GM19438 (cell line): ENCODE data around the gene TNP2.
"Not testable (repeated sequence)": the region's sequence is repeated elsewhere in the genome, so short reads cannot be mapped to it uniquely, and the experiment has no call there.

ENCODE experiments used
- ATAC-seq: cut with Tn5 transposase; IDR thresholded peaks from one replicate; pipeline ENCODE4 v1.9.1; 2021; ENCODE audit warnings: low read depth; ENCODE audit not compliant: unreplicated experiment

Gene TNP2

GRCh38 chr16:11225677-11226549, 43.2 kb downstream of the TNP2 start:
- no peak for ATAC-seq

- peak; percentile 77 for ATAC-seq
Measured at GRCh38 chr16:11224894-11225676, 44.0 kb downstream of the TNP2 start.

GRCh38 chr16:11224096-11224893, 44.8 kb downstream of the TNP2 start:
- ATAC-seq, result peak; percentile 53

- ATAC-seq, result not testable (repeated sequence)
Measured at GRCh38 chr16:11220507-11220906, 48.6 kb downstream of the TNP2 start.

DNA sequence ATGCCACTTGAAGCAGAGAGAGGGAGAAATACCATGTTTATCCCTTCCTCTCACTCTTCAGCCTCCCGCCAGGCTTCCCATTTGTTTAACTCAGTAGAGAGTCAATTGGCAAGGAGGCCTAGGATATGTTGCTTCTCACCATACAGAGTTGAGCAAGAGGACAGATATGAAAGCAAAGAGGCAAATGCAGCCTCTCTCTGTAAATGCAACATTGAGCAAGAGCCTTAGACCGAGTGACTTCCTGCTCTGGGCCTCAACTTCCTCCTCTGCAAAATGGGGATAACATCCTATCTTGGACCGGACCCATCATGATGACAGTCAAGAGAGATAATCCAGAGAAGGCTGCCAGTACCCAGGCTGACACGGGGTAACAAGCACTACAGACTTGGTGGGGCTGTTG, 49.9 kb downstream of the TNP2 start:
- ATAC-seq, result no peak

GRCh38 chr16:11218604-11218962, 50.5 kb downstream of the TNP2 start:
- ATAC-seq, result no peak
